ENCODE results near the gene IL16. TPM values are rescaled to one million over a fixed set of nuclear protein-coding genes. Genes with fewer than 3 reads are reported as not detected.

The IL16 gene
- total and polyA plus RNA-seq, 2 donors (not counting 1 experiment from before 2014, with no cell fraction given): 181 to 287 TPM

DNA sequence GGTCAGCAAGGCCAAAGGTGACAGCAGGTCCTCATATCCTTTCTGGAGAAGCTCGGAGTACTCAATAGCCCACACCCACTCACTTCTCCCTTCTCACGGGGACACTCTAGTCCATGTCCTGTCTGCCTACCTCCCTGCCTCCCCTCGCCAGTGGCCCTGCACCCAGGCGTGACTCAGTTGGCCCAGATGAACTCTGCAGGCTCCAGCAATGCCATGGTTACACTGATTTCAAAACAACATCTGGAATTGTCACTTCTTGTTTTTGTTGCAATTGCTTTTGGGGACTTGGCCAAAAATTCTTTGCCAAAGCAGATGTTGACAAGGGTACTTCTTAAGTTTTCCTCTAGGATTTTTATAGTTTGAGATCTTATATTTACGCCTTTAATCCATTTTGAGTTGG, 13.0 kb downstream of the IL16 start:
- Mint-ChIP-seq H3K9me3 (ENCODE audit: insufficient read depth) (peaks cover 2% of the 10 kb centered on the region), H3K4me1 (no peaks in the 10 kb centered on the region), H3K4me3 (no peak overlapping the region), H3K27me3 (peaks cover 27% of the 10 kb centered on the region), H3K27ac (no peak overlapping the region)
- Histone ChIP-seq H3K27me3 (replicated peaks in 1 of 4; ENCODE audit: control extremely low read depth in 1 of 4, control insufficient read depth in 3 of 4, insufficient read depth in 4 of 4, low read length in 3 of 4) (peaks cover 0 to 5% (median 0%) of the 10 kb centered on the region in 4 experiments), H3K27ac (ENCODE audit: low read length in 2 of 2) (no peak overlapping the region), H3K9ac (ENCODE audit: low read length) (no peak overlapping the region), H3K9me3 (ENCODE audit: control extremely low read depth in 1 of 3, control insufficient read depth in 2 of 3, insufficient read depth in 1 of 3, low read length in 2 of 3) (peaks cover 2 to 3% (median 3%) of the 10 kb centered on the region in 3 donors), H3K4me3 (ENCODE audit: control extremely low read depth in 1 of 5, extremely low read depth in 1 of 5, insufficient read depth in 1 of 5, low read depth in 2 of 5, low read length in 4 of 5) (no peak overlapping the region), H2AFZ (ENCODE audit: insufficient read depth, low read depth, low read length, poor library complexity, severe bottlenecking) (no peak overlapping the region), H3K4me2 (replicated peaks; ENCODE audit: low read depth, low read length, poor library complexity, severe bottlenecking) (no peak overlapping the region), H4K20me1 (ENCODE audit: control insufficient read depth, insufficient read depth, low read length, poor library complexity, severe bottlenecking) (no peaks in the 10 kb centered on the region), H3K4me1 (ENCODE audit: control insufficient read depth in 2 of 2, insufficient read depth in 2 of 2, low read length in 2 of 2) (no peaks in the 10 kb centered on the region), H3K79me2 (ENCODE audit: control insufficient read depth, insufficient read depth, low read length) (no peaks in the 10 kb centered on the region), H3K36me3 (replicated peaks in 1 of 2; ENCODE audit: control extremely low read depth in 1 of 2, control insufficient read depth in 1 of 2, extremely low read depth in 1 of 2, insufficient read depth in 2 of 2, low read length in 1 of 2) (no peaks in the 10 kb centered on the region)
- DNase-seq (no peak), ATAC-seq (ENCODE audit: low read depth) (no peak)
- ChIA-PET POLR2A (no interaction called here), CTCF (no interaction called here)
- WGBS (ENCODE audit: insufficient coverage): 85% methylated on average over 4 of the region's 5 CpGs
- intact Hi-C loops (cut with micrococcal nuclease): no loop called here
- TF ChIP-seq, protein P1, sequence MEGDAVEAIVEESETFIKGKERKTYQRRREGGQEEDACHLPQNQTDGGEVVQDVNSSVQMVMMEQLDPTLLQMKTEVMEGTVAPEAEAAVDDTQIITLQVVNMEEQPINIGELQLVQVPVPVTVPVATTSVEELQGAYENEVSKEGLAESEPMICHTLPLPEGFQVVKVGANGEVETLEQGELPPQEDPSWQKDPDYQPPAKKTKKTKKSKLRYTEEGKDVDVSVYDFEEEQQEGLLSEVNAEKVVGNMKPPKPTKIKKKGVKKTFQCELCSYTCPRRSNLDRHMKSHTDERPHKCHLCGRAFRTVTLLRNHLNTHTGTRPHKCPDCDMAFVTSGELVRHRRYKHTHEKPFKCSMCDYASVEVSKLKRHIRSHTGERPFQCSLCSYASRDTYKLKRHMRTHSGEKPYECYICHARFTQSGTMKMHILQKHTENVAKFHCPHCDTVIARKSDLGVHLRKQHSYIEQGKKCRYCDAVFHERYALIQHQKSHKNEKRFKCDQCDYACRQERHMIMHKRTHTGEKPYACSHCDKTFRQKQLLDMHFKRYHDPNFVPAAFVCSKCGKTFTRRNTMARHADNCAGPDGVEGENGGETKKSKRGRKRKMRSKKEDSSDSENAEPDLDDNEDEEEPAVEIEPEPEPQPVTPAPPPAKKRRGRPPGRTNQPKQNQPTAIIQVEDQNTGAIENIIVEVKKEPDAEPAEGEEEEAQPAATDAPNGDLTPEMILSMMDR (IDR thresholded peaks at IDR 0.05): no peak
- no peak for TF ChIP-seq EZH2 (IDR thresholded peaks at IDR 0.05; ENCODE audit: borderline replicate concordance, insufficient read depth, low read depth, low read length, poor library complexity, severe bottlenecking)

DNA sequence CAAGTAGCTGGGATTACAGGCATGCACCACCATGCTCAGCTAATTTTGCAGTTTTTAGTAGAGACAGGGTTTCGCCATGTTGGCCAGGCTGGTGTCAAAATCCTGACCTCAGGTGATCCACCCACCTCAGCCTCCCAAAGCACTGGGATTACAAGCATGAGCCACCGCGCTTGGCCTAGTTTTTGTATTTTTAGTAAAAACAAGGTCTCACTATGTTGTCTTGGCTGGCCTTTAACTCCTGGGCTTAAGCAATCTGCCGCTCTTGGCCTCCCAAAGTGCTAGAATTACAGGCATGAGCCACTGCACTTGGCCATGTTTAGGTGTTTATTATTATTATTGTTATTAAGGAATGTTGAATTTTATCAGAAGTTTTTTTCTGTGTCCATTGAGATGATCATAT, 14.7 kb downstream of the IL16 start:
- Mint-ChIP-seq H3K4me3 (no peak overlapping the region), H3K9me3 (ENCODE audit: insufficient read depth) (peaks cover 7% of the 10 kb centered on the region), H3K4me1 (no peaks in the 10 kb centered on the region), H3K27ac (no peak overlapping the region), H3K27me3 (peaks cover 28% of the 10 kb centered on the region)
- WGBS (ENCODE audit: insufficient coverage): no CpG with 5 or more reads among the region's 4 CpGs
- Histone ChIP-seq H4K20me1 (ENCODE audit: control insufficient read depth, insufficient read depth, low read length, poor library complexity, severe bottlenecking) (no peaks in the 10 kb centered on the region), H3K4me1 (ENCODE audit: control insufficient read depth in 2 of 2, insufficient read depth in 2 of 2, low read length in 2 of 2) (no peaks in the 10 kb centered on the region), H3K79me2 (ENCODE audit: control insufficient read depth, insufficient read depth, low read length) (no peaks in the 10 kb centered on the region), H2AFZ (ENCODE audit: insufficient read depth, low read depth, low read length, poor library complexity, severe bottlenecking) (no peak overlapping the region), H3K9me3 (ENCODE audit: control extremely low read depth in 1 of 3, control insufficient read depth in 2 of 3, insufficient read depth in 1 of 3, low read length in 2 of 3) (peaks cover 3 to 12% (median 7%) of the 10 kb centered on the region in 3 donors), H3K4me2 (replicated peaks; ENCODE audit: low read depth, low read length, poor library complexity, severe bottlenecking) (no peak overlapping the region), H3K27me3 (replicated peaks in 1 of 4; ENCODE audit: control extremely low read depth in 1 of 4, control insufficient read depth in 3 of 4, insufficient read depth in 4 of 4, low read length in 3 of 4) (peaks cover 0 to 4% (median 0%) of the 10 kb centered on the region in 4 experiments), H3K4me3 (ENCODE audit: control extremely low read depth in 1 of 5, extremely low read depth in 1 of 5, insufficient read depth in 1 of 5, low read depth in 2 of 5, low read length in 4 of 5) (no peak overlapping the region), H3K36me3 (replicated peaks in 1 of 2; ENCODE audit: control extremely low read depth in 1 of 2, control insufficient read depth in 1 of 2, extremely low read depth in 1 of 2, insufficient read depth in 2 of 2, low read length in 1 of 2) (no peaks in the 10 kb centered on the region), H3K27ac (ENCODE audit: low read length in 2 of 2) (no peak overlapping the region), H3K9ac (ENCODE audit: low read length) (no peak overlapping the region)
- no peak for DNase-seq
- intact Hi-C loops (cut with micrococcal nuclease): no loop called here
- ATAC-seq (ENCODE audit: low read depth): no peak
- TF ChIP-seq EZH2 (IDR thresholded peaks at IDR 0.05; ENCODE audit: borderline replicate concordance, insufficient read depth, low read depth, low read length, poor library complexity, severe bottlenecking): no peak
- TF ChIP-seq, protein P1 (IDR thresholded peaks at IDR 0.05): no peak
- CTCF ChIA-PET: no interaction called here
- POLR2A ChIA-PET: no interaction called here
